ENCODE measurements around the gene AGBL4. TPM values are rescaled to one million over a fixed set of nuclear protein-coding genes. Genes with fewer than 3 reads are reported as not detected.
"Not testable (repeated sequence)": the region's sequence is repeated elsewhere in the genome, so short reads cannot be mapped to it uniquely, and the experiment has no call there.

AGBL4 gene
- total and polyA plus RNA-seq, 7 donors: 0.09 to 0.36 (median 0.16) TPM; not detected in 4

- intact Hi-C loops (cut with DNase I): no loop called here
- TF ChIP-seq EP300 (IDR thresholded peaks at IDR 0.05): no peak
- no peak for TF ChIP-seq CTCF (IDR thresholded peaks at IDR 0.05)
- TF ChIP-seq POLR2AphosphoS5 (IDR thresholded peaks at IDR 0.05): no peak
- TF ChIP-seq POLR2A (IDR thresholded peaks at IDR 0.05): no peak
- 83 to 92% methylated on average over 1 of the region's 1 CpG for WGBS, 2 donors
- Histone ChIP-seq H3K36me3 (no peaks in the 10 kb centered on the region), H3K4me3 (no peak overlapping the region), H3K9me3 (peaks cover 0 to 6% (median 1%) of the 10 kb centered on the region in 4 donors), H3K27ac (no peak overlapping the region), H3K4me1 (no peaks in the 10 kb centered on the region), H3K27me3 (no peaks in the 10 kb centered on the region)
- no peak for DNase-seq
These were observed 995.4 kb downstream of the AGBL4 start for GRCh38 chr1:49028396-49028795.

- no peak overlapping the region for H3K27ac ChIP-seq
- intact Hi-C loops (cut with DNase I): no loop called here
- no peak overlapping the region for H3K4me3 ChIP-seq
- peaks cover 0 to 6% (median 1%) of the 10 kb centered on the region in 4 donors for H3K9me3 ChIP-seq
- DNase-seq: no peak
- H3K4me1 ChIP-seq: no peaks in the 10 kb centered on the region
- no peaks in the 10 kb centered on the region for H3K36me3 ChIP-seq
- 57 to 69% methylated on average over 1 of the region's 1 CpG for WGBS, 2 donors
- TF ChIP-seq EP300 (IDR thresholded peaks at IDR 0.05): no peak
- TF ChIP-seq POLR2AphosphoS5 (IDR thresholded peaks at IDR 0.05): no peak
- TF ChIP-seq CTCF (IDR thresholded peaks at IDR 0.05): no peak
- TF ChIP-seq POLR2A (IDR thresholded peaks at IDR 0.05): no peak
- no peaks in the 10 kb centered on the region for H3K27me3 ChIP-seq
These were observed 997.4 kb downstream of the AGBL4 start for GRCh38 chr1:49026230-49026811.

GRCh38 chr1:49016030-49016977 is 1007.5 kb downstream of the AGBL4 start:
- Histone ChIP-seq H3K27me3 (no peaks in the 10 kb centered on the region), H3K4me3 (no peak overlapping the region), H3K36me3 (no peaks in the 10 kb centered on the region), H3K27ac (no peak overlapping the region), H3K4me1 (no peaks in the 10 kb centered on the region), H3K9me3 (no peaks in the 10 kb centered on the region)
- DNase-seq: no peak
- intact Hi-C loops (cut with DNase I): no loop called here
- TF ChIP-seq EP300 (IDR thresholded peaks at IDR 0.05) (no peak), POLR2AphosphoS5 (IDR thresholded peaks at IDR 0.05) (no peak), CTCF (IDR thresholded peaks at IDR 0.05) (no peak), POLR2A (IDR thresholded peaks at IDR 0.05) (no peak)
- WGBS, 2 donors: 49 to 63% methylated on average over 5 of the region's 5 CpGs

GRCh38 chr1:49013079-49013478 is 1010.7 kb downstream of the AGBL4 start:
- DNase-seq: no peak
- intact Hi-C loops (cut with DNase I): no loop called here
- Histone ChIP-seq H3K27ac (no peak overlapping the region), H3K9me3 (no peaks in the 10 kb centered on the region), H3K4me3 (no peak overlapping the region), H3K4me1 (no peaks in the 10 kb centered on the region), H3K27me3 (no peaks in the 10 kb centered on the region), H3K36me3 (no peaks in the 10 kb centered on the region)
- no peak for TF ChIP-seq CTCF (IDR thresholded peaks at IDR 0.05)
- no peak for TF ChIP-seq POLR2A (IDR thresholded peaks at IDR 0.05)
- TF ChIP-seq POLR2AphosphoS5 (IDR thresholded peaks at IDR 0.05): no peak
- TF ChIP-seq EP300 (IDR thresholded peaks at IDR 0.05): no peak

GRCh38 chr1:49002981-49003380 is 1020.8 kb downstream of the AGBL4 start:
- H3K9me3 ChIP-seq; H3K4me1 ChIP-seq; H3K36me3 ChIP-seq; H3K27me3 ChIP-seq; H3K27ac ChIP-seq; H3K4me3 ChIP-seq; DNase-seq; intact Hi-C loops (cut with DNase I): not testable (repeated sequence)
- 87 to 95% methylated on average over 10 of the region's 10 CpGs for WGBS, 2 donors
